GM12875 (cell line): ENCODE measurements around the gene RND3.

Source experiments
- H3K4me3 ChIP-seq: one replicate; pipeline ENCODE4 v1.5.1; 2011; ENCODE audit warnings: low read depth, low read length, control low read depth
- TF ChIP-seq, protein P1 (sequence below): IDR thresholded peaks from 2 replicates; pipeline ENCODE4 v1.5.1; 2011; ENCODE audit warnings: low read depth, mild to moderate bottlenecking, control low read depth, inconsistent platforms, low read length, moderate library complexity, borderline replicate concordance; ENCODE audit not compliant: insufficient read depth

The RND3 gene

DNA sequence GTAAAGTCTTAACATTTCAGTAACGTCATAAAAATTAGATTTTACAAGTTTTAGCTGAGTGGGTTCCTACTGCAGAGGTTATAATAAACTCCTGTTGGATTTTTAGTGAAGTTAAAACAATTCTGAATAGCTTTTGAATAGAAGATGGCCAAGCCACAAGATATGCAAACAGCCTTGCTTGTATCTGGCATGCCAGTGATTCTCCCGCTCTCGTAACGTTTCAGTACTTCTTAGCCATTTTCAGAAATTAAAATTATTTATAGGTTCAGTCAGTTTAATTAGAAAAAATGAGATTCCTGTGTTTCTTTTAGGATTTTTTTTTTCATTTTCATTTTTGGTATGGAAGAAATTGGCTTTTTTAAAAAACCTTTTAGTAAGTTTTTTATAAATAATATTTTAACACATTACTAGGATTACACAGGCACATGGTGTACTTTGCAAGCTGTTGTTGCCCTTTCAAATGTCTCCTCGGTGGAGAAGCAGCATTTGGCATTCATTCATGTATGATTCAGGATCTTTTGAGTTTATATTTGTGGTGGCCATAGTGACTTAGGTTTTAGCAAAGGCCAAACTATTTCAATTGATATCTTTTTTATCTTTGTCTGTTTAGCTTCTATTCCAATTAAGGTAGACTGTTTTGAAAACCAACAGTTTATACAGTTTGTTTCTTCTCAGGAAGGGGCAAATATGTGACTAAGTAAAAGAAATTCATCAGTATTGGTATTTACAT, 30.6 kb upstream of the RND3 start:
- TF ChIP-seq, protein P1, sequence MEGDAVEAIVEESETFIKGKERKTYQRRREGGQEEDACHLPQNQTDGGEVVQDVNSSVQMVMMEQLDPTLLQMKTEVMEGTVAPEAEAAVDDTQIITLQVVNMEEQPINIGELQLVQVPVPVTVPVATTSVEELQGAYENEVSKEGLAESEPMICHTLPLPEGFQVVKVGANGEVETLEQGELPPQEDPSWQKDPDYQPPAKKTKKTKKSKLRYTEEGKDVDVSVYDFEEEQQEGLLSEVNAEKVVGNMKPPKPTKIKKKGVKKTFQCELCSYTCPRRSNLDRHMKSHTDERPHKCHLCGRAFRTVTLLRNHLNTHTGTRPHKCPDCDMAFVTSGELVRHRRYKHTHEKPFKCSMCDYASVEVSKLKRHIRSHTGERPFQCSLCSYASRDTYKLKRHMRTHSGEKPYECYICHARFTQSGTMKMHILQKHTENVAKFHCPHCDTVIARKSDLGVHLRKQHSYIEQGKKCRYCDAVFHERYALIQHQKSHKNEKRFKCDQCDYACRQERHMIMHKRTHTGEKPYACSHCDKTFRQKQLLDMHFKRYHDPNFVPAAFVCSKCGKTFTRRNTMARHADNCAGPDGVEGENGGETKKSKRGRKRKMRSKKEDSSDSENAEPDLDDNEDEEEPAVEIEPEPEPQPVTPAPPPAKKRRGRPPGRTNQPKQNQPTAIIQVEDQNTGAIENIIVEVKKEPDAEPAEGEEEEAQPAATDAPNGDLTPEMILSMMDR = no peak

DNA sequence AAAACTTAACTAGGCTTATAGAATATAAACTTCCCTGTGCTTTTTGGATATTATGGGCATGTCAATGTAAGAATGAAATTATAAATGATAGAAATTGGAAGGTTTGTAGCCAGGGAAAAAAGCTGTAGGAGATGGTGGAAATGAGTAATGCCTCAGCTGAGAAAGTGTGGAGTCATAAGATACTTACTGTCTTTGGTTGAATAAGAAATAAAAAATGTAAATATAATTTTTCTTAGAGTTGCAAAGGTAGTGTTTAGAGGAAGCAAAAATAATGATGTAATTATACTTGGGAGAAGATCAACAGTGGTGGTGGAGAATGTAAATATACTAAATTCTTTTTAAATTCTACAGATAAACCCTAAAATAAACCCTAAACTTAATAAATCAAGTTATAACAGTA, 26.2 kb upstream of the RND3 start:
- TF ChIP-seq, protein P1 = no peak
- no peak overlapping the region for H3K4me3 ChIP-seq

More for the DNA sequence above, 30.6 kb upstream of the RND3 start:
- no peak overlapping the region for H3K4me3 ChIP-seq

DNA sequence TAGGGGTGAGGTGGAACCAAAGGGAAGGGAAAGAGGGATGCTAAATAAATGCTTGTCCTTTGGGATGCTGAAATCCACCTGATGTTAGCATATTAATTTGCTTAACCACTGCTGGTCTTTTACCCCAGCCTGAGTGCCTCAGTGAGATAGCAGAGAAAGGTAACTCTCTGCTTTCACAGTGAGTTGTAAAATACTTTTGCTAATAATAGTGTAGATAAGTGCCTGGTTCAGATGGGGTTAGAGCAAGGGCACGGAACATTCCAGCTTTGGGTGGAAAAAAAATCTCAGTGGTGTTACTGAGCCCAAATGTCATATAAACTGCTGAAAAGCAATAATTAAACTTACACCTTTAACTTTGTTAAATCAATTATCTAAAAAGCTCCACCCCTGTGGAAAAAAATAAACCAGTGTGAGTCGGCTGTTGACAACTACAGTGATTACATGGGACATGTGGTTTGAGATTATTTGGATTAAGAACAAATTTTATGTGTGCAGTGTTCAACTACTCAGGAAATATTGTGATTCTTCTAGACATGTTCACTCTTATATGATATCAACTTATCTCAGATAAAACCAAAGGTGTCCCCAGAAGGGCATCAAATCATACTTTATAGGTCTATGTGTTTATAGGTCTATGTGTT, 21.1 kb upstream of the RND3 start:
- H3K4me3 ChIP-seq = no peak overlapping the region
- TF ChIP-seq, protein P1 = no peak

DNA sequence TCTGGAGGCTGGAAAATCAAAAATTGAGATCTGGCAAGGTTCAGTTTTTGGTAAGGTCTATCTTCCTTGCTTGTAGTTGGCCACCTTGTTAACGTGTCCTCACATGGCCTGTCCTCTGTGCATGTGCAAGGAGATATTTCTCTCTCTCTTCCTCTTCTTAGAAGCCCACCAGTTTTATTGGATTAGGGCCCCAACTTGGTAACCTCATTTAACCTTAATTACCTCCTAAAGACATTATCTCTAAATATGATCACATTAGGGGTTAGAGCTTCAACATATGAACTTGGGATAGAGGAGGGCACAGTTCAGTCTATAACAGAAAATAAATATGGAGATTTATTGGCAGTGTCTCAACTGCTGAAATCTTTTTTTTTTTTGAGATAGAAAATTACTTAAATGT, 19.6 kb upstream of the RND3 start:
- H3K4me3 ChIP-seq = no peak overlapping the region
- TF ChIP-seq, protein P1 = no peak

DNA sequence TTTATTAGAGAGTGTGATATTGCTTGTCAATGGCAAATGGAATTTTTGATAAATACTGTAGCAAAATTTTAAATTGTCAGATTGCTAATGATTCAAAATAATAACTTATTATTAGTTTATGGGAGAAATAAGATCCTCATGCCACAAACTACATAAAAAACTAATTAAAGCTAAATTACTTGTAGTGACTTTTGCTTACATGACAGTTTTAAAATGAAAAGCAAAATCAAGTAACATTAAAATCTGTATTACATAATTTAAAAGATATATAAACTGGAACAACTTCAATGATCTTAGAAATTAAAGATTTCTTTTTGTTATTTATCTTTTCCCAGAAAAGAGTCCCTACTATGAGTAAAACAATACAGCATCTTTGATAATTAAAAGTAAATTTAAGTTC, 17.7 kb upstream of the RND3 start:
- no peak overlapping the region for H3K4me3 ChIP-seq

DNA sequence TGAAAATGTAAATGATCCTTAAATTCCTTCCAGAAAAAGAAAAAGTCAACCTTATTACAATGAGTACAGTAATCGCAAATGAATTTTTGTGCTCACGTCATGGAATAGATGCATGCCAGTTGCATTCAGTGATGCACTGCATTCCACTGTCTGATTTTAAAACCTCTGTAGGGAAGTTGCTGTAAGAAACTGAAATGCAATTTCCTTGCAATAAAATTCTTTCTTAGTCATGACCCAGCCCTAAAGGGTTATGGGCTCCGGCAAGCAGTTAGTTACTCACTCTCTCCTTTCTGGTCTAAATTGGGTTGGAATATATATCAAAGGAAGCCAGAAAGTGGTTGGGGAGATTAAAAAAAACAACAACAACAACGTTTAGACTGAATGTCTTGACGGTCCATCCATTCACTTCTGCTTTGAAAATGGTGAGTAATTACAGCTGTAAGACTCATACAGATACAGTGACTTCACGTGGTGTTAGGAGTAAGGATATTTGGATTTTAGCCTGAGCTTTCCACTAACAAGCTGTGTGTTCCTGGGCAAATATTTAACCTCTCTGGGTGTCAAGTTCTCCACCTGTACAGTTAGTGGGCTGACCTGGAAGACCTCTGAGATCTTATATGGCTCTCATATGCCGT, 8.6 kb upstream of the RND3 start:
- H3K4me3 ChIP-seq = no peak overlapping the region
- TF ChIP-seq, protein P1 = no peak

More for the DNA sequence above, 17.7 kb upstream of the RND3 start:
- TF ChIP-seq, protein P1 = no peak
